Measurements from ENCODE around the gene RNASET2. TPM values are rescaled to one million over a fixed set of nuclear protein-coding genes. Genes with fewer than 3 reads are reported as not detected.
"Not testable (repeated sequence)": the region's sequence is repeated elsewhere in the genome, so short reads cannot be mapped to it uniquely, and the experiment has no call there.

The RNASET2 gene
- total and polyA plus RNA-seq, 4 donors = 55.2 to 92.1 (median 77.8) TPM

GRCh38 chr6:166951670-166952060 lies 4.7 kb downstream of the RNASET2 start:
- Histone ChIP-seq H3K36me3 (ENCODE audit: control insufficient read depth in 4 of 4, insufficient read depth in 4 of 4, low read length in 4 of 4) (peaks cover 0 to 5% (median 4%) of the 10 kb centered on the region in 4 donors), H3K4me1 (ENCODE audit: control insufficient read depth in 5 of 5, insufficient read depth in 5 of 5, low read length in 5 of 5) (peaks cover 0 to 12% (median 0%) of the 10 kb centered on the region in 5 donors), H3K9ac (ENCODE audit: insufficient read depth in 1 of 2, low read length in 2 of 2) (no peak overlapping the region), H3K27ac (ENCODE audit: low read depth in 1 of 2, low read length in 1 of 2) (no peak overlapping the region), H3K9me3 (ENCODE audit: control insufficient read depth in 4 of 4, insufficient read depth in 3 of 4, low read length in 3 of 4) (no peaks in the 10 kb centered on the region), H3K27me3 (ENCODE audit: control insufficient read depth in 3 of 3, insufficient read depth in 3 of 3, low read length in 2 of 3) (no peaks in the 10 kb centered on the region), H3K4me3 (no peak overlapping the region)
- DNase-seq = no peak
- no peak for ATAC-seq (ENCODE audit: insufficient read depth, low FRiP score)
- WGBS, 2 donors = 81 to 89% methylated on average over 3 of the region's 3 CpGs
- no peak for TF ChIP-seq CTCF (IDR thresholded peaks at IDR 0.05; ENCODE audit: control extremely low read depth, extremely low read depth)

DNA sequence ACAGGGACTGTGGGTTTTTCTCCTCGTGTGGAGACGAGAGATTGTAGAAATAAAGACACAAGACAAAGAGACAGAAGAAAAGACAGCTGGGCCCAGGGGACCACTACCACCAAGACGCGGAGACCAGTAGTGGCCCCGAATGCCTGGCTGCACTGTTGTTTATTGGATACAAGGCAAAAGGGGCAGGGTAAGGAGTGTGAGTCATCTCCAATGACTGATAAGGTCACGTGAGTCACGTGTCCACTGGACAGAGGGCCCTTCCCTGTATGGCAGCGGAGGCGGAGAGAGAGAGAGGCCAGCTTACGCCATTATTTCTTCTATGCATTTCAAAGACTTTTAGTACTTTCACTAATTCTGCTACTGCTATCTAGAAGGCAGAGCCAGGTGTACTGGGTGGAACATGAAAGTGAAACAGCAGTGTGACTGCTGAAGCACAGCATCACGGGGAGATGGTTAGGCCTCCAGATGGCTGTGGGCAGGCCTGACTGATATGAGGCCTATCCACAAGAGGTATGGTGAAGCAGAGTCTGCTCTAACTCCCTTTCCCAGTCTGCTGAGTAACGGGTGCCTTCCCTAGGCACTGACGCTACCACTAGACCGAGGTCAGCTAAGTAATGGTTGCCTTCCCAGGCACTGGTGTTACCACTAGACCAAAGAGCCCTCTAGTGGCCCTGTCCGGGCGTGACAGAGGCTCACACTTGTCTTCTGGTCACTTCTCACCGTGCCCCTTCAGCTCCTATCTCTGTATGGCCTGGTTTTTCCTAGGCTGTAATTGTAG lies 5.3 kb downstream of the RNASET2 start:
- Histone ChIP-seq H3K27ac (ENCODE audit: low read depth in 1 of 2, low read length in 1 of 2) (peak overlapping the region in 1 of 2 donors; percentile 88), H3K4me1 (ENCODE audit: control insufficient read depth in 5 of 5, insufficient read depth in 5 of 5, low read length in 5 of 5) (peaks cover 0 to 12% (median 0%) of the 10 kb centered on the region in 5 donors)
- H3K9ac ChIP-seq (ENCODE audit: insufficient read depth in 1 of 2, low read length in 2 of 2); H3K4me3 ChIP-seq; H3K27me3 ChIP-seq (ENCODE audit: control insufficient read depth in 3 of 3, insufficient read depth in 3 of 3, low read length in 2 of 3); H3K9me3 ChIP-seq (ENCODE audit: control insufficient read depth in 4 of 4, insufficient read depth in 3 of 4, low read length in 3 of 4); H3K36me3 ChIP-seq (ENCODE audit: control insufficient read depth in 4 of 4, insufficient read depth in 4 of 4, low read length in 4 of 4): not testable (repeated sequence)
- TF ChIP-seq CTCF (IDR thresholded peaks at IDR 0.05; ENCODE audit: control extremely low read depth, extremely low read depth) = peak; percentile 49
- ATAC-seq (ENCODE audit: insufficient read depth, low FRiP score) = peak; percentile 43
- 64 to 79% methylated on average over 17 of the region's 17 CpGs for WGBS, 2 donors
- DNase-seq = peak in 2 of 3 donors; percentile 24 to 32

DNA sequence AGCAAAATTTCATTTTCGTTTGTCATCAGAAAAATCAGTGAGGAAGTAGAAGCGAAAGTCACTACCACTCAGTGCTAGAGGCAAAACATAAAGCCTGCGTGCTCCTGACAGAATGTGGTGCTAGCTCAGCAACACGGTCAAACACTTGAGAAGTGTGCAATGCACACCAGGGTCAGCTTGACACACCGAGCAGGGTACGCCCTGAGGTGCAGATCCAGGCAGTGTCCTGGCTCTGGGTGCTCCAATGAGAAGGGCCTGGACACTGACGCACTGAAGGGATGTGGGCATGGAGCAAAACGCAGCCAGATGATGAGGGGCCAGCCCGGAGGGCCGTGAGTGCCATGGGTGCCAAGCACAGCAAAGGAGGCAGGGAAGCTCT lies 5.9 kb downstream of the RNASET2 start:
- Histone ChIP-seq H3K4me1 (ENCODE audit: control insufficient read depth in 5 of 5, insufficient read depth in 5 of 5, low read length in 5 of 5) (peaks cover 0 to 10% (median 0%) of the 10 kb centered on the region in 5 donors), H3K27me3 (ENCODE audit: control insufficient read depth in 3 of 3, insufficient read depth in 3 of 3, low read length in 2 of 3) (no peaks in the 10 kb centered on the region), H3K27ac (ENCODE audit: low read depth in 1 of 2, low read length in 1 of 2) (peak overlapping the region in 1 of 2 donors; percentile 88), H3K4me3 (no peak overlapping the region), H3K36me3 (ENCODE audit: control insufficient read depth in 4 of 4, insufficient read depth in 4 of 4, low read length in 4 of 4) (peaks cover 0 to 11% (median 7%) of the 10 kb centered on the region in 4 donors), H3K9ac (ENCODE audit: insufficient read depth in 1 of 2, low read length in 2 of 2) (no peak overlapping the region), H3K9me3 (ENCODE audit: control insufficient read depth in 4 of 4, insufficient read depth in 3 of 4, low read length in 3 of 4) (no peaks in the 10 kb centered on the region)
- 71 to 89% methylated on average over 10 of the region's 10 CpGs for WGBS, 2 donors
- DNase-seq (no peak), ATAC-seq (ENCODE audit: insufficient read depth, low FRiP score) (peak; percentile 33)
- TF ChIP-seq CTCF (IDR thresholded peaks at IDR 0.05; ENCODE audit: control extremely low read depth, extremely low read depth) = no peak
